ENCODE measurements around the gene UBTD2.
A peak's percentile ranks its signal among the peaks of the same experiment; 100 is the strongest.
"Not testable (repeated sequence)": the region's sequence is repeated elsewhere in the genome, so short reads cannot be mapped to it uniquely, and the experiment has no call there.

Gene UBTD2

GRCh38 chr5:172288465-172288864 lies 4.9 kb upstream of the UBTD2 start:
- Histone ChIP-seq H3K27me3 (ENCODE audit: low read depth, low read length) (peaks cover 12% of the 10 kb centered on the region), H3K27ac (ENCODE audit: low read length) (no peak overlapping the region), H3K79me2 (ENCODE audit: low read length) (no peaks in the 10 kb centered on the region), H3K9me3 (ENCODE audit: insufficient read depth, low read length) (no peaks in the 10 kb centered on the region), H3K9ac (ENCODE audit: low read length) (no peak overlapping the region), H3K4me2 (ENCODE audit: low read length) (no peak overlapping the region), H3K36me3 (replicated peaks; ENCODE audit: low read depth, low read length) (no peaks in the 10 kb centered on the region), H3K4me3 (ENCODE audit: low read length) (no peak overlapping the region), H3K4me1 (ENCODE audit: low read length) (peaks cover 15% of the 10 kb centered on the region), H2AFZ (ENCODE audit: low read depth, low read length) (no peak overlapping the region), H4K20me1 (ENCODE audit: insufficient read depth, low read length) (no peaks in the 10 kb centered on the region)
- TF ChIP-seq EZH2phosphoT487 (IDR thresholded peaks at IDR 0.05; ENCODE audit: low read depth), result no peak
- TF ChIP-seq, protein P1, sequence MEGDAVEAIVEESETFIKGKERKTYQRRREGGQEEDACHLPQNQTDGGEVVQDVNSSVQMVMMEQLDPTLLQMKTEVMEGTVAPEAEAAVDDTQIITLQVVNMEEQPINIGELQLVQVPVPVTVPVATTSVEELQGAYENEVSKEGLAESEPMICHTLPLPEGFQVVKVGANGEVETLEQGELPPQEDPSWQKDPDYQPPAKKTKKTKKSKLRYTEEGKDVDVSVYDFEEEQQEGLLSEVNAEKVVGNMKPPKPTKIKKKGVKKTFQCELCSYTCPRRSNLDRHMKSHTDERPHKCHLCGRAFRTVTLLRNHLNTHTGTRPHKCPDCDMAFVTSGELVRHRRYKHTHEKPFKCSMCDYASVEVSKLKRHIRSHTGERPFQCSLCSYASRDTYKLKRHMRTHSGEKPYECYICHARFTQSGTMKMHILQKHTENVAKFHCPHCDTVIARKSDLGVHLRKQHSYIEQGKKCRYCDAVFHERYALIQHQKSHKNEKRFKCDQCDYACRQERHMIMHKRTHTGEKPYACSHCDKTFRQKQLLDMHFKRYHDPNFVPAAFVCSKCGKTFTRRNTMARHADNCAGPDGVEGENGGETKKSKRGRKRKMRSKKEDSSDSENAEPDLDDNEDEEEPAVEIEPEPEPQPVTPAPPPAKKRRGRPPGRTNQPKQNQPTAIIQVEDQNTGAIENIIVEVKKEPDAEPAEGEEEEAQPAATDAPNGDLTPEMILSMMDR (IDR thresholded peaks at IDR 0.05; ENCODE audit: low read depth, low read length), result no peak

- H3K9me3 ChIP-seq (ENCODE audit: insufficient read depth, low read length); H2AFZ ChIP-seq (ENCODE audit: low read depth, low read length); H3K4me2 ChIP-seq (ENCODE audit: low read length); H4K20me1 ChIP-seq (ENCODE audit: insufficient read depth, low read length); H3K9ac ChIP-seq (ENCODE audit: low read length); H3K4me3 ChIP-seq (ENCODE audit: low read length); H3K27ac ChIP-seq (ENCODE audit: low read length); H3K36me3 ChIP-seq (replicated peaks; ENCODE audit: low read depth, low read length): not testable (repeated sequence)
- Histone ChIP-seq H3K27me3 (ENCODE audit: low read depth, low read length) (peaks cover 12% of the 10 kb centered on the region), H3K79me2 (ENCODE audit: low read length) (peaks cover 12% of the 10 kb centered on the region), H3K4me1 (ENCODE audit: low read length) (peaks cover 13% of the 10 kb centered on the region)
These were observed 3.6 kb upstream of the UBTD2 start for GRCh38 chr5:172287140-172287539.

DNA sequence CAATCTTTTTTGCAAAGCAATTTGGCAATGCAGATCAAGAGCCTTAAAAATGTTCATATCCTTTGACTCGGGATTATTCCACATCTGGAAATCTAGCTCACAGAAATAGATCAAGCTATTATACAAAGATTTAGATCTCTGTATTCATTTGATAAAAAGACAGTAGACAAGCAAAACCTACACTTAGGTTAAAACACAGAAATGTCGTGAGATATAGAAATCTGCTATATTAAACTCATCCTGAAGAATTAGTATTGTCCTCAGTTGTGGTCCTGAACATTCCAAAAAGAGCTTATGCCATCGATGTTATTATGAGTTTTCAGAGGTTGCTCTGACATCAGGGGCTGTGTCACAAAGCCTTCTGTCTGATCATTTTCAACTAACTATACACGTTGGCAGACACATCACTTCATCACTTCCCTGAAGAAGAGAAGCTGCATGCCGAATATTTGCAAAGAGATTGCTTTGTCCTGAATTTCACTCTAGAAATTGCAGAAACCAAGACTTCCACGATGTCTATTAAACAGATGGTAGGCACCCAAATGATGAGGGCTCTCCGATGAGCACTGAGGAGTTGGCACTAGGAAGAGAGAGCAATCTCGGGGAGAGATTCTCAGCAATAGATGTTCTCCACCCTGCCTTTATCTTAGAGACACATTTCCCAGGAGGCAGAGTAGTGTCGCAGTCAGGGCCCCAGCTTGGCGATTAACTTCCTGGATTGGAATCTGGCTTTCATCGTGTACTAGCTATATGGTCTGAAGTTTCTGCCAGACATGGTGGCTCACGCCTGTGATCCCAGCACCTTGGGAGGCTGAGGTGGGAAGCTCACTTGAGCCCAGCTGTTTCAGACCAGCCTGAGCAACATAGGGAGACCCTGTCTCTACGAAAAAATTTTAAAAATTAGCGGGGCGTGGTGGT lies 1.9 kb upstream of the UBTD2 start:
- Histone ChIP-seq H3K4me2 (ENCODE audit: low read length) (peak overlapping the region; percentile 84), H3K9me3 (ENCODE audit: insufficient read depth, low read length) (no peaks in the 10 kb centered on the region), H2AFZ (ENCODE audit: low read depth, low read length) (no peak overlapping the region), H3K27ac (ENCODE audit: low read length) (no peak overlapping the region), H3K36me3 (replicated peaks; ENCODE audit: low read depth, low read length) (no peaks in the 10 kb centered on the region), H3K4me1 (ENCODE audit: low read length) (peaks cover 21% of the 10 kb centered on the region), H3K4me3 (ENCODE audit: low read length) (peak overlapping the region; percentile 88), H3K79me2 (ENCODE audit: low read length) (peaks cover 28% of the 10 kb centered on the region), H3K27me3 (ENCODE audit: low read depth, low read length) (peaks cover 12% of the 10 kb centered on the region), H4K20me1 (ENCODE audit: insufficient read depth, low read length) (0 out of 2 replicates have a peak, but pooled peaks cover 8% of the 10 kb centered on the region), H3K9ac (ENCODE audit: low read length) (no peak overlapping the region)
- TF ChIP-seq, protein P1 (IDR thresholded peaks at IDR 0.05; ENCODE audit: low read depth, low read length), result no peak
- TF ChIP-seq EZH2phosphoT487 (IDR thresholded peaks at IDR 0.05; ENCODE audit: low read depth), result no peak

DNA sequence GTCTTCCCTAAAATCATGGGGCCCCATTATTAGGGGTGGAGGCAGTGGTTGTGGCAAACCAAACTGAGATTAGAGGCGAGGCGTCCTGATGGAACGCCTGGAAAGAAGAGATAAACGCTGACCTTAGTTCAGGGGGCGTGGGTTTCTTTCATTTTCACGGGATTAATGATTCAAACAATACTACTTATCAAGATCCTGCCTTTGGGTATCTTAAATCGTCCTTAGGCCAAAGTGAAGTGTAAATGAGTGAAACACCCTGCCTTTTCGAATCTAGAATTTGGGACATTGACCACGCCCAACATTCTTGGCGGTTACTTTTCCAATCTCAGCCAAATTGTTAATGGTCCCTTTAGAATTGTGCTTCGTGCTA lies 1.0 kb upstream of the UBTD2 start:
- H3K4me1 ChIP-seq (ENCODE audit: low read length), result peaks cover 21% of the 10 kb centered on the region
- H3K27ac ChIP-seq (ENCODE audit: low read length), result peak overlapping the region; percentile 1; the same call in 1 of the 2 replicates
- H3K9ac ChIP-seq (ENCODE audit: low read length), result peak overlapping the region; percentile 71
- peaks cover 36% of the 10 kb centered on the region for H3K79me2 ChIP-seq (ENCODE audit: low read length)
- H3K4me3 ChIP-seq (ENCODE audit: low read length), result peak overlapping the region; percentile 88
- peaks cover 12% of the 10 kb centered on the region for H3K27me3 ChIP-seq (ENCODE audit: low read depth, low read length)
- H2AFZ ChIP-seq (ENCODE audit: low read depth, low read length), result peak overlapping the region; percentile 84
- H4K20me1 ChIP-seq (ENCODE audit: insufficient read depth, low read length), result 0 out of 2 replicates have a peak, but pooled peaks cover 8% of the 10 kb centered on the region
- no peaks in the 10 kb centered on the region for H3K36me3 ChIP-seq (replicated peaks; ENCODE audit: low read depth, low read length)
- peak overlapping the region; percentile 84 for H3K4me2 ChIP-seq (ENCODE audit: low read length)
- no peaks in the 10 kb centered on the region for H3K9me3 ChIP-seq (ENCODE audit: insufficient read depth, low read length)
- TF ChIP-seq EZH2phosphoT487 (IDR thresholded peaks at IDR 0.05; ENCODE audit: low read depth), result no peak
- TF ChIP-seq, protein P1 (IDR thresholded peaks at IDR 0.05; ENCODE audit: low read depth, low read length), result no peak
